Ovary (tissue), 3 donors: ENCODE results near the gene RPRML.

ENCODE experiments used
- CTCF ChIP-seq, 3 donors: fragments of 450-650 bp in 2 of 3; fragments of 200-600 bp in 1 of 3; IDR thresholded peaks; one replicate each; pipeline versions ENCODE4 v1.5.1 to v1.8.0; 2016 to 2022; ENCODE audit warnings: antibody characterized with exemption in 3 of 3, mild to moderate bottlenecking in 1 of 3
- POLR2A ChIP-seq: fragments of 450-650 bp; IDR thresholded peaks from one replicate; pipeline ENCODE4 v1.6.1; 2017; ENCODE audit warnings: antibody characterized with exemption, mild to moderate bottlenecking, moderate library complexity
- donor health status: DM: no; HTN: no; CAD: no.

- TF ChIP-seq CTCF (IDR thresholded peaks at IDR 0.05) (no peak), POLR2A (no peak)
These were observed 4.7 kb upstream of the RPRML start for GRCh38 chr17:46983782-46984181.
